ENCODE measurements around the gene BTBD9.

Gene BTBD9

DNA sequence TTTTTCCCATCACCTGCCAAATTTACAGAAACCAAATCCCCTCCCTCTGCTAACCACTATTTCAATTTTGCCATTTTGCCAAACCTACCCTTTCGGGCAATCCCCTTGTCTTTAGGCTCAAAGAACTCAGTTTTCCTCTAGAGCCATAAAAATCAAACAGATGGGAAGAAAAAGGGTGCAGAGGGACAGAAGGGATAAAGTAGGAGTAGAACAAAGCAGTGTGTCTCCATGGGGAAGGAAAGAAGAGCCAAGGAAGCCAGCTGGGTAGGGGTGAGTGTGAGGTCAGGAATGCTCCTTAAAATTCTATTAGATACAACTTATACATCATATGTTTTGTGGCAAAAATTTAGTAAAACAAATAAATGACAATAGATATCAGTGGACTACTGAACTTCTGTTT is 316.5 kb downstream of the BTBD9 start:
- DNase-seq = no peak

DNA sequence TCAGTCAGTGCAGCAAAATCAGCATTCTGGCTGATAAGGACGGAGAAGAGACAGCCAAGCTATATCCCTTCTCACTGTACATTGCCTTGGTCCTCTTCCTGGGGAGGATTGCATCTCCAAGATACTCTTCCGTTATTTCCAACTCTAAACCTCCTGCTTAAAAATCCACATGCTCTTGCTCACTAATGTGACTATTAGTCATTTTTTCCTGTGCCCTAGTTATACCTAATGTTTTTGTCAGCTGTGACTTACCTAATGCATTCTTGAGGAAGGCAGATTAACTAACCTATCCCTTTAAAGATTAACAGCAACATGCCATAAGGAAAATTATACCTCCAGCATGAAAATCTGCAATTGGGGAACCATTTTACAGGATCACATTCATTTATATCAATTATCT is 317.6 kb downstream of the BTBD9 start:
- no peak for DNase-seq

DNA sequence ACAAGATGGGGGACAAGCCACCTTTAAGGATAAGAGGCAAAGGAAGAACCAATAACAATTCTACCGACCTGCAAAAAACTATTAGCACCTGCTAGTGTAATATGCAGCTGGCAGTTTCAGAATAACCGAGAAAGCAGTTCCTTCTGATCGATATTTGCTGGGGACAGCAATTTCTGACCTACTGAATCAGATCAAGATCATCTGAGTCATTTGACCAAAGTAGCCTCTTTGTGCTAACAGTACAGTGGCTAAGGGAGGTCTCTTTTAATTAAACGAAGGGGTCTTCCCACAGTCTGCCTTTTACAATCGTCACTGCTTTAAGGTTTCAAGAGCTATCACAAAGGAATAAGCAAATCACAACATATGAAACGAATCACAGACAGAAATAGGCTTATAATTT is 318.9 kb downstream of the BTBD9 start:
- DNase-seq = no peak

DNA sequence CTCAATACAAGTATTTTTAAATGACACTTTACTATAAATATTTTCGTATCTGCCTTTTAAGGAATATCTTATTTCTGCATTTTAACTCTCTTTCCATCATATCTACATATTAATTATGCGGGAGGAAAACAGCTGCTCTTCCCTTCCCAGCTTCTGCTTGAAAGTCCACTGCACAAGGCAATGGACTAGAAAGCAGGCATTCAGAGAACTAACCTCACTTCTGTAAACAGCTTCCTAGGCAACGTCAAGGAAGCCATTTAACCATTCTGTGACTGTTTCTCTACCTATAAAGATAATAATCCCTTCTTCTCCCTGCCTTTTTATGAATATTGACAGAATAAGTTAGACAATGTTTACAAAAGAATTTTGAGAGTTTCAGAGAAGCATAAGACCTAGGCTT is 319.4 kb downstream of the BTBD9 start:
- DNase-seq = no peak

DNA sequence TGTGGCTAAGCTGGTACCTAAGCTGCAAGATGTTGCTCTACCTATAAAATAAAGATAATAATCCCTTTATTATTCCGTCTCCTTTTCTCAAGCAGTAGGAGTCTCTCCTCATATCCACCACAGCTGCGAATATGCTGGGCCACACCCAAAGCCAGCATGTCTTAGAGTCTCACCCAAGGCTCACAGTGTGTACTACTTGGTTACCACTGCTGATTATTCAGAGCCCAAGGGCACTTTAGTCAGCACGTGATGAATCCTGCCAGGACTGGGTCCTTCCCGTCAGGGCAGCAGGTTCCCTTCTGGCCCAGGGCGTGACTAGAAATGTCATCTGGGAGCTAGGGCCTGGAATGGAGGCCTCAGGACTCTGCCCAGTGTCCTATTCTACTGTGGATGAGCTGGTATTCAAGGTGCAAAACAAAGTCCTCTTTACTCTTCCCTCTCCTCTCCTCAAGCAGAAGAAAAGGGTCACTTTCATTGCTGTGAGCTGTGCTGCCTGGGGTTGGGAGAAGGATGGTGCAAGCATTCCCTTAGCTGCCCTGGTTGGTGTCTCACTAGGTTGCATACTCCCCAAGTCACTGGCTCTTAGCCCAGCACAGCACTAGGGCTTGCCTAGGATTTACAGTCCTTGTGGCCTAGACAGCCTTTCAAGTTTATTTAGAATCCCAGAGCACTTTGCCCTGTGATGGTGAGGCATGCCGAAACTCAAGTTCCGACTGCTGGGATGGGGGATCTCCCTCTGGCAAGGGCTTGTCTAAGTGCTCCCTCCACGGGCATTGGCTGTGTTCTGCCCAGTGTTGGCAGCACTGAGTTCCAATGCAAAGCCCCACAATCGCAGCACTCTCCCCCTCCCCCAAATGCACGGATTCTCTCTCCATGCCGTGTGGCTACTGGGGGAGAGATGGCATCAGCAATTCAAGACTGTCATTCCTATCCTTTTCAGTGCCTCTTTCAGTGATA is 320.2 kb downstream of the BTBD9 start:
- no peak for DNase-seq

DNA sequence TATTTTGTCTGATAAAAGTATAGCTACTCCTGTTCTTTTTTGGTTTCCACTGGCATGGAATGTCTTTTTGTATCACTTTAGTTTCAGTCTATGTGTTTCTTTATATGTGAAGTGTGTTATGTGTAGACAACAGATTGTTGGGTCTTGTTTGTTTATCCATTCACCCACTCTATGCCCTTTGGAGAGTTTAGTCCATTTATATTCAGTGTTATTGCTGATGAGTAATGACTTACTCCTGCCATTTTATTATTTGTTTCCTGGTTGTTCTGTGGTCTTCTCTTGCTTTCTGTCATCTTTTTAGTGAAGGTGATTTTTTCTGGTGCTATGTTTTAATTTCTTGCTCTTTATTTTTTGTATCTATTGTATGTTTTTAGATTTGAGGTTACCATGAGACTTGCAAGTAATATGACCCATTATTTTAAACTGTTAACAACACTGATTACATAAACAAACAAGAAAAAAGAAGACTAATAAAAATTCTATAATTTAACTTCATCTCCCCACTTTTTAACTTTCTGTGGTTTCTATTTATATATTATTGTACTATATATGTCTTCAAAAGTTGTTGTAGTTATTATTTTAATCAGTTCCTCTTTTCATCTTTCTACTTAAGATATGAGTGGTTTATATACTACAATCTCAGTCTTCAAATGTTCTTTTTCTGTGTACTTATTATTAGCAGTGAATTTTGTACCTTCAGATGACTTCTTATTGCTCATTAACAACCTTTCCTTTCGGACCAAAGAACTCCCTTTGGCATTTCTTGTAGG is 323.4 kb downstream of the BTBD9 start:
- no peak for DNase-seq

DNA sequence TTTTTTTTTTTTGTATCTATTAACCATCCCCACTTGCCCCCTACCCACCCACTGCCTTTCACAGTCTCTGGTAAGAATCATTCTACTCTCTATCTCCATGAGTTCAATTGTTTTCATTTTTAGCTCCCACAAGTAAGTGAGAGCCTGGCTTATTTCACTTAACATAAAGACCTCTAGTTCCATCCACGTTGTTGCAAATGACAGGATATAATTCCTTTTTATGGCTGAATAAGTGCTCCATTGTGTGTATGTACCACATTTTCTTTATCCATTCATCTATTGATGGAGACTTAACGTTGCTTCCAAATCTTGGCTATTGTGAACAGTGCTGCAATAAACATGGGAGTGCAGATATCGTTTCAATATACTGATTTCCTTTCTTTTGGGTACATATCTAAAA is 328.5 kb downstream of the BTBD9 start:
- no peak for DNase-seq

DNA sequence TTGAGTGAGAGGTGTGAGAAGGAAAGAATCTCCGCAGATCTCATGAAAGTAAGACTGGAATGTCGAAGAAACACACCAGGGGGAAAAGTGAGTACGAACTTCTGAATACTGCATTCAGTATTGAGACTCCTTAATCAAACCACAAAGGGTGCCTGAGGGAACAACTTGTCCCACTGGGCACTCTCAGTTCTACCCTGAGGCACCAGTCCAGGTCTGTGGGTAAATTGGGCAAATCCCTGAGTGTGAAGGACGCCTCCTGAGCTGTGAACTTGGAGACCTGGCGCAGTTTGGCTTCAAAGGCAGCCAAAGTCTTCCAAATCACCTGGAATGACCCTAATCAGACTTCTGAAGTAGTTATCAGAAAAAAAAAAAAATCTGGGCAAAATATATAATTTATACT is 329.7 kb downstream of the BTBD9 start:
- no peak for DNase-seq

DNA sequence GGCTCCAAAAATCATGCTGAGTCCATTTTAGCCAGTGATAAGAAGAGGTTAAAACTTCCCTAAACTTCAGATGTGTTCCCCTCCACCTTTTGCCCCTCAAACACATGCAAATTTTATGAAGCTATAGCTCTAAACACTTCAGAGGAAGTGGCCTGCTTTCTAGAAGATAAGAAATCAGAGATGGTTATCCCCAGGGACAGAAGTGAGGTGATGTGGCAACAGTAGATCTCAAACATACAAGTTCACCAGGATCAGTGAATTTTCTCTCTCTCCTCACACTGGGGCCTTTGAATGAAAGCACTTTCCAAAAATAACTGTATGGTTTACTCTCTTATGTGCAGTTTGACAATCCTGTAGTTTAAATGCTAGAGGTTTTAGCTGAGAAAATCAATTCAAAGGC is 332.0 kb downstream of the BTBD9 start:
- peak; percentile 44 for DNase-seq

DNA sequence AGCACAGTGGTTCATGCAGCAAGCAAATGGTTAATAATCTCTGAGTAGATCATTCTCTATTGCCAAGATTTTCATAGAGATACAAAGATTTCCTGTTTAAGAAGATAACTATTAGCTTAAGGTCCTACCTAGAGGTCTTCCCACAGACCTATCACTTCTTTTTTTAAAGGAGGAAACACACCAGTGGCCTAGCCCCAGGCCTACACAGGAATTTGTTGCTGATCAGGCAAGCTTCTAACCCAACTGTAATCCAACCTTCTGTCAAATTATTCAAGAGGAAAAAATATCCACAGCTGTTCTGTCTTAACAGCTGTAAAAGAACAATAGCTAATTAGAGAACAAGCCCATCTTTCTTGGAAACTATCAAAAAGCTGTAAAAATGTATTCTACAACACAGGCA is 332.8 kb downstream of the BTBD9 start:
- DNase-seq = no peak

DNA sequence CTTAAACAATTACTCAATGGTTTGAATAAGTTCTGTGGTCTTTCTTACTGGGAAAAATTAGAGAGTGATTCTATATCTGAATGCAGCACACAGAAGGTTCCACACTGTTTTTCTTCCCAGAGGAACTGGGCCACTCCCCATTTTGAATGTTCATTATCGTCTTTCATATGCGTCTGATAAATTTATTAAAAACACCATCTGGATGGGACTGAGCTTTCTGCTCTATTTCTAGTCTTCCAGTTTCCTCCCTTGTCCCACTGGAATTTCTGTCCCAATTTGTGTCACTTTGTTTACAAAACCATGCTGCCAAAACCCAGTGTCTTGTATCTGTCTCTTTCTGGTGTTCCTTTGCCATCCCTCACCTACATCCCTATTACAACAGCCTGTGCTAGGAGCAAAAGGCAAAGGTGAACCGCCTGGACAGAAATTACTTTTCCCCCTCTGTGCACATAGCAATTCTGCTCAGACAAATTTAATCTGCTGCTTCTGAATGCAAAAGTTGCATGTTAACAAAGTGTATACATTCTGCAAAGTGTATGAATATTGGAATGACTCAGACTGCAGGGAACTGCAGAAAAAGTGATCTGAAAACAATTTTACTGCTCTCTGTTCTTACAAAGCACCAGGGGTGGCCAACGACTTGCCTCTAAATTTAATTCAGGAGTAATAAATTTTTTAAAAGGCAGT is 333.6 kb downstream of the BTBD9 start:
- no peak for DNase-seq

DNA sequence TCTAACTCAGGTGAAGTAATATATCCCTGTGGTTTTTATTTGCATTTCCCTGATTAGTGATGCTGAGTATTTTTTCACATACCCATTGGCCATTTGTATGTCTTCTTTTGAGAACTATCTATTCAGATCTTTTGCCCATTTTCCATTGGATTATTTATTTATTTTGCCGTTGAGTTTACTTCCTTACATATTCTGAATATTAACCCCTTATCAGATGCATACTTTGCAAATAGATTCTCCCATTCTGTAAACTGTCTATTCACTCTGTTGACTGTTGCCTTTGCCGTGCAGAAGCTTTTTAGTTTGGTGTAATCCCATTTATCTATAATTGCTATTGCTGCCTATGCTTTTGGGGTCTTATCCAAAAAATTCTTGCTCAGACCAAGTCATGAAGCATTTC is 336.9 kb downstream of the BTBD9 start:
- DNase-seq = no peak

DNA sequence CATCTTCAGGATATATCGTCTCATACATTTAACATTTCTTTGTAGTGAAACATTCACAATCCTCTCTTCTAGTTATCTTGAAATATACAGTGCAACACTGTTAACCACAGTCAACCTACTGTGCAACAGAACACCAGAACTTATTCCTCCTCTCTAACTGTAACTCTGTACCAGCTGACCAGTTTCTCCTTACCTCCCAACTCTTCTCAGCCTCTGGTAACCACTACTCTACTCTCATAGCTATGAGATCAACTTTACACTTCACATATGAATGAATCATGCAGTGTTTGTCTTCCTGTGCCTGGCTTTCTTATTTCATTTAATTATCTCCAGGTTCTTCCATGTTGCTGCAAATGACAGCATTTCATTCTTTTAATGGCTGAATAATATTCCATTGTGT is 337.6 kb downstream of the BTBD9 start:
- DNase-seq = no peak

DNA sequence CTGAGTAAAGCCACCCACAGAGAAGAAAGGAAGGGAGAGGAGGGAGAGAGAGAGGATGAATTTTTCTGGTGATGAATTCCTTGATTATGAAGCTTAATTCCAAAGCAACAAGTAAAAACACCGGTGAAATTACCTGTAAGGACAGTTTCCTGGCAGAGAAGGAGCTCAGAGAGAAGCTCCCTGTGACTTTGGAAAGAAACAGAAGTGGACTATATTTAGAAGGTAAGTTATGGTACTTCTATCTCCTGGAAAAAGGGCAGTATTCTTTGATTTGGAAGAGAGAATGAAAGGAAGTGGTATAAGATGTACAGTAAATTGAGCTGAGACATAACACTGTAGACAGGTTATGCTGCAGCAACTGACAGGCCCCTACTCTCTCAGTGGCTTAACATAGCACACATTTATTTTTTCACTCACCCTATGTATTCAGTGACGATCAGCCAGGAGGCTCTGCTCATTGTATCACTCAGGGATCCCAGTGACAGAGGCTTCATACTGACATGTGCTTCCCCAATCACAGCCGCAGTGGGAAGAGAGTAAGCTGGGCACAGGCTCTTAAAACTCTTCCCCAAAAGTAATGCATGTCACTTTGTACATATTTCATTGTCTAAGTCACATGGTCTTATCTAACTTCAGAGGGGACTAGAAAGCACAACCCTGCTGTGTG is 349.5 kb downstream of the BTBD9 start:
- no peak for DNase-seq

DNA sequence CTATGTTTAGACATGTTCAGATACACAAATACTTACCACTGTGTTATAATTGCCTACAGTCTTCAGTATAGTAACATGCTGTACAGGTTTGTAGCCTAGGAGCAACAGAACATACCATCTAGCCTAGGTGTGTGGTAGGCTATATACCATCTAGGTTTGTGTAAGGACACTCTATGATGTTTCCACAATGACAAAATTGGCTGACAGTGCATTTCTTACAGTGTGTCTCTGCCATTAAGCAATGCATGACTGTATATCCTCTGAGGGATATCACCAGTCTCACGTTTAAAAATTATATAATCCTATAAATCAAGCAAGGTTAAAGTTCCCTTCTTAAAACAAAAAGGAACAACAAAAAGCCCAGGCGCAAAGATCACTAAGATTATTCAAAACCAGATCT is 352.2 kb downstream of the BTBD9 start:
- DNase-seq = no peak

DNA sequence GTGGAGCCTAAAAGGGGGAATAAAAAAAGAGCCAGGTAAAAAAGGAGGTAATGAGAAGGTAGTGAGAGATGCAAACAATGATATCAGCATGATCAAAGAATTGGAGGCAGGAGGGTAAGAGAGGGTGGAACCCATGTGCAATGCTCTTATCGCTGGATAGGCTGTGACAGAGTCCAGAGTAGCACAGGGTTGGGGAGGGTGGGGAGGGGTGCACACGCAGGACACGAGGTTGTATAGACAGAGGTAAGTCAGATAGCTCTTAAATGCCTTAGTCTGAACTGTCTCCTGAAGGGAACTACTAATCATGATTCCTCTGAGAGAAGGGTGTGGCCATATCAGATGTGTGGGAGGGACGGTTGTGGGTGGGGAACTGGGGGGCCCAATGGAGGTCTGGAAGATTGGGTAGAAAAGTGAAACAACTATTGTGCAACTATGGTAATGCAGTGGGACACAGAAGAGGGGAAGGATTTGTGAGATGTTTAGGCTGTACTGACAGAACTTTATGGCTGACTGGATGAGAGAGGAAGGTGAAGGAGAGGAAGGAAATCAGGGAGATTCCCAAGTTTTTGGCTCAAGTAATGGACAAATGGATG is 354.8 kb downstream of the BTBD9 start:
- peak; percentile 57 for DNase-seq

DNA sequence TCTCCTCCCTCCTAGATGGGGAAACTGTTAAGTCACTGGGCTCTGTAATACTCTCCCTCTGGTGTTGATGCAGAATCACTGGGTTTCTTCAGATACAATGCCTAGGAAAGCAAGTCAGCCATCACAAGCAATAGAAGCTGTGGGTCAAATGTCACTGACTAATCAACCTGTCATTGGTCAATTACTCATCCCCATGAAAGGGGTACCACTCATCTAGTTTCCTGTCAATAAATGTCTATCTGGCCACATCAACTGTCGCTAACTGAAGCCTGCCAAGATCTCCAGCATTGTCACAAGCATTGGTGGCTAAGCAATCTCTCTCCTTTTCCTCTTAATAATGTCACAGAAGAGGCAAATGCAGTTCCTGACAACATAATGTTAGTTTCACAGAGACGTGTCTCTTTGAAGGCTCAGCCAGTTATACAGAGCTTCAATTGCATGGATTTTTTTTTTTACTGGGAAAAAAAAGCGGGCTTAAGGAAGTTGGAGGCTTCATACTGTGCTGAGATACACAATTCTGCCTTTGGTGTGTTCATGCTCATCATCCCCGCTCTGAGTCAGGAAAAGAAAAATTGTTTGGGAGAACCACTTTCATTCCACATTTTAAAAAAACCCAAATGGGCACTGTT is 355.9 kb downstream of the BTBD9 start:
- no peak for DNase-seq

DNA sequence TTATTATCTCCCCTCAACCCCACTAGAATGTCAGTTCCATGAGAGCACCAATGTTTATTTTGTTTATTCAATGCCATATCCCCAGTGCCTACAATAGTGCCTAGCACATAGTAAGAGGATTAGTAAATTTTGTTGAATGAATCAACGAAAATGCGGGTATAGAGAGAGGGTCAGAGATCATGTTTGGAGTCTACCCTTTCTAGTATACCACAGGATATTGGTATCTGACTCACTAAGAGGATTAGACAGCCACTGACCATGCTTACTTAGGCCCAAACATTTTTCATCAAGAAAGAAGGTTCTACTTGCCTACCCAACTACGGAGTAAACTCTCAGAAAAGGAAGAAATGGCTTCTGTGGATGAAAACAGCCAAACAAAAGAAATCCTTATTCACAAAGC is 356.8 kb downstream of the BTBD9 start:
- DNase-seq = no peak

DNA sequence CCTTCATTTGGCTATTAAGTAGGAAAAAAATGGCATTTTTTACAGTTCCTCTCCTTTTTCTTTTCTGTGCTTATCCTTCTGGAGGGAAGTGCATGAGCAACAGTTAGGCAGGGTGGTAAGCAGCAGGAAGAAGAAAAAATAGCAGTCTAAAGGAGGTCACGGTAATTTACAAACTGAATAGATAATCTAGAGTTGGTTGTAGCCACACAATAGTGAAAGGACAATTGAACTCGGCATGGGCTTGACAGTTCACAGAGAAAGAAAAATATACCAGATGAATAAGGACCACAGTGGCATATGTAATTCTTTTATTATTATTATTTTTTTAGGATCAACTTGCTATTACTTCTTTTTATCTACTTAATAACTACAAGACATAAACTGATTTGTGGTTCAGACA is 358.6 kb downstream of the BTBD9 start:
- no peak for DNase-seq

DNA sequence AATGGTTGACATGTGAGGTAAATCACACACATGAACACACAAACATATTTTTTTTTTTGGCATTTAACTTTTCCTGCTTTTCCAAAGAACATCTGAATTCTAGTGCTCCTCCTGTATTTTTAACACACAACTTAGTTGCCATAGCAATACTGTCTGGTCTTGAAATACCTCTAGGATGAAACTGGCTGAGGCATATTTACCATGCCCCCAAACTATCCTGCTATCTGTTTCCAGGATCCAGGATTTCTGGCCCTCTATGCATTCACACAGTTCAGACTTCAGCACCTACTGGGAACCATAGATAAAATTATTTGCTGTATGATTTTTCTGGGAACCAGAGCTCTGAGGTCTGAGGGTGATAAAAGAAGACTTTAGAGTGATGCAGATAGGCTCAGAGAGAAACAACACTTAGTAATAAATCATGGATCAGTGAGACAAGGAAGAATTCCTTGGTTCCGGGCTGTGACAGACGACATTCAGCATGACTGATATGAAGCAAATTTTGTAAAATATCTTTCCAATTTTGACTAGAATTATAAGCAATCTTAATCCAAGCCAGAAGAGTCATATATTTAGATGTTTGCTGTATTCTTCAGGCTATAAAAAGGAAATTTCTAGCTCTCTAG is 359.7 kb downstream of the BTBD9 start:
- no peak for DNase-seq

DNA sequence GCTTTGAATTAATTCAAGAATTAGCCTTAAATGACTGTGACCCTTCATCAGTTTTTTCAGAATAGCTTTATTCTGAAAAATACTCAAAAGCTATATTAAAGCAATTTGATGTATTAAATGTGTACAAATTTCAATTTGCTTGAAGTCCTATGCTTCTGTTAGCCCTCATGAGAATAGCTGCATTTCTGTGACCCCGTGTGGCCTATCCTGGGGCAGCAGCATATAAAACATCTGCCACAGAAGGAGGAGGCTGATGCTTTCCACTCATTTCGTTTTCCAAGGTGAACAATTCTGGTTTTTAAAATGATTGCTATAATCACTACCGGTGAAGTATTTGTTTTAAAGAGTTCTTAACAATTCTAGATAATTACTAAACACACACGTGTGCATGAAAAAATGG is 360.3 kb downstream of the BTBD9 start:
- no peak for DNase-seq

DNA sequence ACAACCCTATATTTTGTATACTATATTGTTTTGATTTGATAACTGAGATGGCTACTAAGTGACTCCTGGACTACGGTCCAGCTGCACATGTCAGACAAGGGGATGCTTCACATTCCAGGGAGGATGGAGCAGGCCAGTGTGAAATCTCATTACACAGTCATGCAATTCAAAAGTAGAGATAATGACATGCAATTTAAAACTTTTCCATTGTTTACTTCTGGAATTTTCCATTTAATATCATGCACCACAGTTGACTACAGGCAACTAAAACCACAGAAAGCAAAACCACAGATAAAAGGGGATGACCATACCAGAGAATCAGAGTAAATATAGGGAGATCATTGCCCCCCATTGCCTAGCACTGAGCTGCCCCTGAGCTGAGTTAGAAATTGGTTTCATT is 366.4 kb downstream of the BTBD9 start:
- no peak for DNase-seq

Data from hematopoietic multipotent progenitor cell treated with erythropoietin and hydrocortisone succinate and interleukin-3 and kit ligand, for 6 days (in vitro differentiated cells).